K562 (cell line): ENCODE data around the gene TAF1L. TPM values are rescaled to one million over a fixed set of nuclear protein-coding genes. Genes with fewer than 3 reads are reported as not detected.

Experiments used
- CHD4 ChIP-seq: fragments of 200-600 bp; sonication (generic); IDR thresholded peaks from 3 replicates; pipeline ENCODE4 v1.6.1; 2012; ENCODE audit warnings: low read depth, mild to moderate bottlenecking, mixed read lengths, low read length, inconsistent platforms; ENCODE audit not compliant: insufficient read depth, insufficient replicate concordance, poor library complexity, severe bottlenecking
- DIDO1 ChIP-seq: fragments of 450-650 bp; IDR thresholded peaks from 2 replicates; pipeline ENCODE4 v1.6.1; 2016; ENCODE audit warnings: low read depth, missing biosample characterization, missing genetic modification characterization
- FOXJ3 ChIP-seq: sonication (generic); formaldehyde crosslinking; IDR thresholded peaks from 2 replicates; pipeline ENCODE4 v1.4.0; 2020; ENCODE audit warnings: mild to moderate bottlenecking, missing genetic modification reagents
- GATAD2A ChIP-seq: fragments of 450-650 bp; IDR thresholded peaks from 2 replicates; pipeline ENCODE4 v1.6.1; 2017
- GATAD2B ChIP-seq: fragments of 450-650 bp; IDR thresholded peaks from 2 replicates; pipeline ENCODE4 v1.6.1; 2017; ENCODE audit warnings: mild to moderate bottlenecking, borderline replicate concordance
- HOXB6 ChIP-seq: fragments of 250-450 bp; sonication (Bioruptor Pico); IDR thresholded peaks from 2 replicates; pipeline ENCODE4 v1.5.1; 2022; ENCODE audit warnings: mild to moderate bottlenecking, borderline replicate concordance
- MAFG ChIP-seq: fragments of 450-650 bp; conservative IDR thresholded peaks from 2 replicates; pipeline ENCODE4 v1.6.1; 2016; ENCODE audit warnings: missing genetic modification characterization, missing compliant biosample characterization
- PHB2 ChIP-seq: fragments of 450-650 bp; IDR thresholded peaks from 2 replicates; pipeline ENCODE4 v1.6.1; 2017; ENCODE audit warnings: low read depth
- PHF21A ChIP-seq: fragments of 450-650 bp; IDR thresholded peaks from 2 replicates; pipeline ENCODE4 v1.6.1; 2017; ENCODE audit warnings: low read depth, borderline replicate concordance
- PRMT5 ChIP-seq: sonication (generic); formaldehyde crosslinking; IDR thresholded peaks from 2 replicates; pipeline ENCODE4 v1.5.0; 2020; ENCODE audit warnings: missing genetic modification reagents
- RBBP5 ChIP-seq: fragments of 200-600 bp; sonication (generic); IDR thresholded peaks from 2 replicates; pipeline ENCODE4 v1.6.1; 2012; ENCODE audit warnings: borderline replicate concordance, mild to moderate bottlenecking, low read length, control low read depth, inconsistent platforms; ENCODE audit not compliant: insufficient read depth, poor library complexity, severe bottlenecking
- TEAD4 ChIP-seq, 2 experiments: sonication (generic) in 1 of 2; formaldehyde crosslinking in 1 of 2; IDR thresholded peaks; 2 replicates each; pipeline versions ENCODE4 v1.6.1 to v1.8.0; 2012 to 2022; ENCODE audit warnings: borderline replicate concordance in 1 of 2, inconsistent platforms in 1 of 2, low read length in 1 of 2, mild to moderate bottlenecking in 1 of 2, missing genetic modification reagents in 1 of 2
- ZEB2 ChIP-seq: fragments of 450-650 bp; IDR thresholded peaks from 2 replicates; pipeline ENCODE4 v1.6.1; 2016
- ZNF282 ChIP-seq: sonication (generic); formaldehyde crosslinking; IDR thresholded peaks from 2 replicates; pipeline ENCODE4 v1.8.1; 2023; ENCODE audit warnings: missing genetic modification reagents
- ZNF740 ChIP-seq, 3 experiments: fragments of 200-800 bp in 1 of 3; sonication (Bioruptor generic) in 1 of 3; sonication (generic) in 1 of 3; formaldehyde crosslinking in 1 of 3; IDR thresholded peaks; 2 replicates each; pipeline versions ENCODE4 v1.6.1 to v1.8.0; 2016 to 2022; ENCODE audit warnings: mild to moderate bottlenecking in 2 of 3, missing compliant biosample characterization in 2 of 3, missing genetic modification characterization in 2 of 3, missing genetic modification reagents in 1 of 3
- polyA plus RNA-seq, 8 experiments: library from polyadenylated mRNA; depleted of rRNA in 4 of 8; stranded (reverse) in 5 of 8; unstranded in 3 of 8; fragments of >200 nt; fragmentation: Nextera tagmentation in 2 of 8; fragmentation: Illumina TruSeq in 1 of 8; extraction: Ambion mirVana in 2 of 8; extraction: Trizol in 1 of 8; gene quantifications; 2 replicates each; pipeline versions ENCODE4 v1.2.1 to v1.2.3, GENCODE V29; 2011 to 2014; ENCODE audit warnings: inconsistent platforms in 1 of 8, missing spikeins in 1 of 8
- total RNA-seq, 7 experiments: library from RNA; depleted of rRNA in 6 of 7; stranded (reverse); fragments of >200 nt in 6 of 7; fragmentation: Illumina TruSeq in 2 of 7; extraction: Trizol in 2 of 7; gene quantifications; 2 replicates each; pipeline versions ENCODE4 v1.2.1 to v1.2.3, GENCODE V29; 2011 to 2021; ENCODE audit warnings: low replicate concordance in 1 of 7
- TF ChIP-seq, protein P1 (sequence below): fragments of 250-450 bp; sonication (Bioruptor Pico); IDR thresholded peaks from 2 replicates; pipeline ENCODE4 v1.5.0; 2020; ENCODE audit warnings: mild to moderate bottlenecking
- TF ChIP-seq, protein P2 (sequence below): fragments of 200-400 bp; formaldehyde crosslinking; IDR thresholded peaks from 2 replicates; pipeline ENCODE4 v1.6.1; 2017; ENCODE audit warnings: mild to moderate bottlenecking, low read depth, low read length, moderate library complexity

The TAF1L gene
- total and polyA plus RNA-seq, 9 of the 15 experiments (the other 6 are each of a cell fraction or from before 2014, with no cell fraction given): 0.01 to 0.04 (median 0.03) TPM; not detected in 3

DNA sequence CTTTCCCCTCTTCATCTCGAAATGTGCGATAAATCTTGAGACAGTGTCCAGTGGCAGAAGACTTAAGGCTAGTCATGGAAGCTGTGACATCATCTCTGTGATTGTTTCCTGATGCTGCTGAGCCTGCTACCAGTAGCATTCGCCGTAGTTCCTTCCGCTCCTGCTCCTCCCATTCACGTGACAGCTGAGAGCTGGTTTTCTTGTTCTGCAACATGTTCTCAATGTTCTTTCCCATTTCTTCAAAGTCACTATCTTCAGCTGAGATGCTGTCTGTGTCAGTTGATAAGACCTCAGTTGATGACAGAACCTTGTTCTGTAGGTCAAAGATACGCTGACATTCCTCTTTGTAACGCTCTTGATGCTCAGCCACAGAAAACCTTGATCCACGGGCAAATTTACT lies 3.5 kb downstream of the TAF1L start (continued):
- TF ChIP-seq, protein P1, sequence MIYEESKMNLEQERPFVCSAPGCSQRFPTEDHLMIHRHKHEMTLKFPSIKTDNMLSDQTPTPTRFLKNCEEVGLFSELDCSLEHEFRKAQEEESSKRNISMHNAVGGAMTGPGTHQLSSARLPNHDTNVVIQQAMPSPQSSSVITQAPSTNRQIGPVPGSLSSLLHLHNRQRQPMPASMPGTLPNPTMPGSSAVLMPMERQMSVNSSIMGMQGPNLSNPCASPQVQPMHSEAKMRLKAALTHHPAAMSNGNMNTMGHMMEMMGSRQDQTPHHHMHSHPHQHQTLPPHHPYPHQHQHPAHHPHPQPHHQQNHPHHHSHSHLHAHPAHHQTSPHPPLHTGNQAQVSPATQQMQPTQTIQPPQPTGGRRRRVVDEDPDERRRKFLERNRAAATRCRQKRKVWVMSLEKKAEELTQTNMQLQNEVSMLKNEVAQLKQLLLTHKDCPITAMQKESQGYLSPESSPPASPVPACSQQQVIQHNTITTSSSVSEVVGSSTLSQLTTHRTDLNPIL (CRISPR knock-in tag): no peak
- no peak for TF ChIP-seq ZEB2
- no peak for TF ChIP-seq PHF21A
- no peak for TF ChIP-seq FOXJ3
- no peak for TF ChIP-seq DIDO1 (tag)
- no peak for TF ChIP-seq CHD4
- TF ChIP-seq, protein P2, sequence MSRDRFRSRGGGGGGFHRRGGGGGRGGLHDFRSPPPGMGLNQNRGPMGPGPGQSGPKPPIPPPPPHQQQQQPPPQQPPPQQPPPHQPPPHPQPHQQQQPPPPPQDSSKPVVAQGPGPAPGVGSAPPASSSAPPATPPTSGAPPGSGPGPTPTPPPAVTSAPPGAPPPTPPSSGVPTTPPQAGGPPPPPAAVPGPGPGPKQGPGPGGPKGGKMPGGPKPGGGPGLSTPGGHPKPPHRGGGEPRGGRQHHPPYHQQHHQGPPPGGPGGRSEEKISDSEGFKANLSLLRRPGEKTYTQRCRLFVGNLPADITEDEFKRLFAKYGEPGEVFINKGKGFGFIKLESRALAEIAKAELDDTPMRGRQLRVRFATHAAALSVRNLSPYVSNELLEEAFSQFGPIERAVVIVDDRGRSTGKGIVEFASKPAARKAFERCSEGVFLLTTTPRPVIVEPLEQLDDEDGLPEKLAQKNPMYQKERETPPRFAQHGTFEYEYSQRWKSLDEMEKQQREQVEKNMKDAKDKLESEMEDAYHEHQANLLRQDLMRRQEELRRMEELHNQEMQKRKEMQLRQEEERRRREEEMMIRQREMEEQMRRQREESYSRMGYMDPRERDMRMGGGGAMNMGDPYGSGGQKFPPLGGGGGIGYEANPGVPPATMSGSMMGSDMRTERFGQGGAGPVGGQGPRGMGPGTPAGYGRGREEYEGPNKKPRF: no peak
- TF ChIP-seq HOXB6: no peak
- TF ChIP-seq ZNF740 (CRISPR knock-in tag; IDR thresholded peaks at IDR 0.05): no peak
- TF ChIP-seq ZNF740 (tag; IDR thresholded peaks at IDR 0.05): no peak
- no peak for TF ChIP-seq RBBP5
- no peak for TF ChIP-seq PRMT5 (CRISPR knock-in tag)
- no peak for TF ChIP-seq ZNF282 (CRISPR knock-in tag)
- TF ChIP-seq GATAD2A: no peak
- peak; percentile 76 for TF ChIP-seq TEAD4 (IDR thresholded peaks at IDR 0.05; ENCODE audit: low read length)
- TF ChIP-seq TEAD4 (CRISPR knock-in tag; IDR thresholded peaks at IDR 0.05; ENCODE audit: borderline replicate concordance): no peak
- TF ChIP-seq PHB2: no peak
- TF ChIP-seq MAFG (tag): peak; percentile 40; the same call in 1 of the 2 replicates
- TF ChIP-seq GATAD2B: no peak
